K562 (cell line): ENCODE measurements around the gene TFAP2E. TPM values are rescaled to one million over a fixed set of nuclear protein-coding genes. Genes with fewer than 3 reads are reported as not detected.

Source experiments
- ATAC-seq: fragments of 200-7000 bp; cut with Tn5 transposase; 3 replicates; pipeline ENCODE4 v1.9.1; 2020; ENCODE audit warnings: moderate library complexity
- BruUV-seq: library from RNA; stranded (reverse); fragments of 400-500 nt; replicated peaks from 2 replicates; lab custom pipeline; 2021; lab: Mats Ljungman, UMichigan
- CTCF ChIA-PET: fragments of 300-600 bp; formaldehyde crosslinking; extraction: SDS; loops from one replicate; lab custom pipeline; 2021; ENCODE audit warnings: low intra/inter-chr PET ratio; lab: Yijun Ruan, JAX
- POLR2A ChIA-PET: fragments of 300-600, 350-650 bp; sonication (Branson Sonifier 250); formaldehyde crosslinking; extraction: SDS; loops from one replicate; lab custom pipeline; 2021; ENCODE audit warnings: antibody characterized with exemption, inconsistent platforms; lab: Yijun Ruan, JAX
- DNase-seq, 4 experiments: peaks; one replicate each; pipeline versions ENCODE4 v3.0.0 to v3.0.0-alpha.2; 2011 to 2018; ENCODE audit warnings: low spot score in 3 of 4, mixed read lengths in 3 of 4; ENCODE audit errors: extremely low read depth in 1 of 4
- FAIRE-seq: peaks from 2 replicates; lab custom pipeline; 2011; peaks lifted over from hg19 to GRCh38; lab: Jason Lieb, UNC
- H2AFZ ChIP-seq: 2 replicates; pipeline ENCODE4 v1.6.0; 2011; ENCODE audit warnings: low read depth, low read length, control low read depth, inconsistent platforms
- H3K27ac ChIP-seq: fragments of 200-600 bp; 3 replicates; pipeline ENCODE4 v1.8.0; 2011; ENCODE audit warnings: low read depth, mild to moderate bottlenecking, control low read depth, inconsistent platforms, low read length, moderate library complexity, mixed read lengths; ENCODE audit errors: extremely low read depth
- H3K27me3 ChIP-seq, 2 experiments: fragments of 300-600 bp in 1 of 2; 2 replicates in 1 of 2; 3 replicates in 1 of 2; pipeline versions ENCODE4 v1.6.0 to v1.8.0; 2011; ENCODE audit warnings: inconsistent platforms in 2 of 2, low read length in 2 of 2, mild to moderate bottlenecking in 1 of 2, mixed read lengths in 1 of 2, moderate library complexity in 1 of 2; ENCODE audit not compliant: control insufficient read depth in 2 of 2, insufficient read depth in 2 of 2
- H3K36me3 ChIP-seq: fragments of 300-600 bp; 3 replicates; pipeline ENCODE4 v1.8.0; 2011; ENCODE audit warnings: mild to moderate bottlenecking, low read length, inconsistent platforms; ENCODE audit not compliant: control insufficient read depth, insufficient read depth
- H3K4me1 ChIP-seq, 2 experiments: fragments of 200-600 bp in 1 of 2; replicated peaks in 1 of 2; 2 replicates in 1 of 2; 3 replicates in 1 of 2; pipeline versions ENCODE4 v1.5.1 to v1.8.0; 2011; ENCODE audit warnings: inconsistent platforms in 2 of 2, low read length in 2 of 2, mild to moderate bottlenecking in 1 of 2, mixed read lengths in 1 of 2, moderate library complexity in 1 of 2; ENCODE audit not compliant: control insufficient read depth in 2 of 2, insufficient read depth in 2 of 2
- H3K4me2 ChIP-seq: 2 replicates; pipeline ENCODE4 v1.6.1; 2011; ENCODE audit warnings: low read length, control low read depth, inconsistent platforms, mixed read lengths; ENCODE audit not compliant: insufficient read depth
- H3K4me3 ChIP-seq: fragments of 200-600 bp; sonication (generic), shearing (Covaris generic); 2 replicates; pipeline ENCODE4 v1.5.1; 2016; ENCODE audit warnings: control low read depth, inconsistent platforms
- H3K79me2 ChIP-seq: fragments of 200-600 bp; 3 replicates; pipeline ENCODE4 v1.8.0; 2011; ENCODE audit warnings: low read length, inconsistent platforms; ENCODE audit not compliant: control insufficient read depth, insufficient read depth
- H3K9ac ChIP-seq, 2 experiments: 2 replicates each; pipeline versions ENCODE4 v1.6.0 to v1.6.1; 2011; ENCODE audit warnings: low read depth in 2 of 2, low read length in 2 of 2, control low read depth in 1 of 2, inconsistent platforms in 1 of 2, mild to moderate bottlenecking in 1 of 2, mixed read lengths in 1 of 2; ENCODE audit not compliant: insufficient read depth in 1 of 2
- H3K9me1 ChIP-seq: one replicate; pipeline ENCODE4 v1.6.0; 2011; ENCODE audit warnings: inconsistent platforms, mild to moderate bottlenecking, low read length, moderate library complexity; ENCODE audit not compliant: control insufficient read depth, insufficient read depth
- H3K9me3 ChIP-seq: replicated peaks from 2 replicates; pipeline ENCODE4 v1.5.1; 2011; ENCODE audit warnings: low read depth, low read length, inconsistent platforms; ENCODE audit not compliant: control insufficient read depth, insufficient read depth
- H4K20me1 ChIP-seq: replicated peaks from 2 replicates; pipeline ENCODE4 v1.6.1; 2011; ENCODE audit warnings: low read length, inconsistent platforms, mixed read lengths; ENCODE audit not compliant: control insufficient read depth, insufficient read depth
- ASH1L ChIP-seq: fragments of 450-650 bp; IDR thresholded peaks from 2 replicates; pipeline ENCODE4 v1.6.1; 2018; ENCODE audit warnings: borderline replicate concordance, mild to moderate bottlenecking, low read depth; ENCODE audit not compliant: partially characterized antibody
- CSDE1 ChIP-seq, 2 experiments: fragments of 450-650 bp; IDR thresholded peaks; 2 replicates each; pipeline ENCODE4 v1.6.1; 2016; ENCODE audit warnings: mild to moderate bottlenecking in 1 of 2
- HDAC8 ChIP-seq: fragments of 450-650 bp; IDR thresholded peaks from 2 replicates; pipeline ENCODE4 v1.6.1; 2016; ENCODE audit warnings: mild to moderate bottlenecking, missing genetic modification characterization, moderate library complexity, missing compliant biosample characterization
- NCOA4 ChIP-seq: fragments of 450-650 bp; IDR thresholded peaks from 2 replicates; pipeline ENCODE4 v1.6.1; 2018; ENCODE audit warnings: mild to moderate bottlenecking; ENCODE audit not compliant: partially characterized antibody
- PML ChIP-seq: IDR thresholded peaks from 2 replicates; pipeline ENCODE4 v1.6.1; 2012; ENCODE audit warnings: low read length, inconsistent platforms
- SIN3A ChIP-seq, 2 experiments: fragments of 150-350 bp in 1 of 2; IDR thresholded peaks; 2 replicates each; pipeline ENCODE4 v1.6.1; 2011 to 2016; ENCODE audit warnings: borderline replicate concordance in 2 of 2, low read depth in 2 of 2, low read length in 2 of 2, mild to moderate bottlenecking in 2 of 2, moderate library complexity in 2 of 2; ENCODE audit not compliant: control insufficient read depth in 1 of 2
- TAF7 ChIP-seq: fragments of 450-650 bp; IDR thresholded peaks from 2 replicates; pipeline ENCODE4 v1.6.1; 2016; ENCODE audit warnings: missing genetic modification characterization, missing compliant biosample characterization
- TOE1 ChIP-seq, 2 experiments: fragments of 450-650 bp in 1 of 2; sonication (generic) in 1 of 2; formaldehyde crosslinking in 1 of 2; IDR thresholded peaks; 2 replicates each; pipeline versions ENCODE4 v1.7.1 to v1.8.0; 2016 to 2022; ENCODE audit warnings: borderline replicate concordance in 2 of 2, mild to moderate bottlenecking in 2 of 2, antibody characterized with exemption in 1 of 2, inconsistent platforms in 1 of 2, low read depth in 1 of 2, missing genetic modification reagents in 1 of 2, moderate library complexity in 1 of 2
- YY1 ChIP-seq, 3 experiments: IDR thresholded peaks; 2 replicates each; pipeline ENCODE4 v1.6.1; 2011; ENCODE audit warnings: low read length in 2 of 3, mild to moderate bottlenecking in 2 of 3, moderate library complexity in 2 of 3, borderline replicate concordance in 1 of 3, control low read depth in 1 of 3, low read depth in 1 of 3; ENCODE audit not compliant: insufficient read depth in 3 of 3, insufficient replicate concordance in 2 of 3, control insufficient read depth in 1 of 3, insufficient read length in 1 of 3; ENCODE audit errors: extremely low read depth in 1 of 3
- ZNF311 ChIP-seq: fragments of 250-450 bp; sonication (Bioruptor Pico); IDR thresholded peaks from 2 replicates; pipeline ENCODE4 v1.4.0; 2020; ENCODE audit warnings: mild to moderate bottlenecking, moderate library complexity
- ZNF444 ChIP-seq: fragments of 250-450 bp; sonication (Bioruptor Pico); IDR thresholded peaks from 2 replicates; pipeline ENCODE4 v1.4.0; 2020; ENCODE audit warnings: mild to moderate bottlenecking, moderate library complexity
- WGBS: fragments of 100-300 bp; shearing (Covaris generic); methylation state at CpG from one replicate; pipeline ENCODE4 v1.1.6; 2016; ENCODE audit warnings: low coverage, mixed read lengths; ENCODE audit not compliant: insufficient coverage; ENCODE audit errors: missing lambda C conversion rate; 5-methylcytosine and 5-hydroxymethylcytosine counted together
- in situ Hi-C: fragments of 300-500 bp; cut with MboI; formaldehyde crosslinking; loops from 4 replicates; pipeline ENCODE4 v1.15.0; 2018; ENCODE audit warnings: inconsistent platforms, mixed read lengths
- intact Hi-C: fragments of 100-400 bp; cut with micrococcal nuclease; formaldehyde crosslinking; loops from 2 replicates; pipeline ENCODE4 v1.14.2; 2022
- polyA plus RNA-seq, 8 experiments: library from polyadenylated mRNA; depleted of rRNA in 4 of 8; stranded (reverse) in 5 of 8; unstranded in 3 of 8; fragments of >200 nt; fragmentation: Nextera tagmentation in 2 of 8; fragmentation: Illumina TruSeq in 1 of 8; extraction: Ambion mirVana in 2 of 8; extraction: Trizol in 1 of 8; gene quantifications; 2 replicates each; pipeline versions ENCODE4 v1.2.1 to v1.2.3, GENCODE V29; 2011 to 2014; ENCODE audit warnings: inconsistent platforms in 1 of 8, missing spikeins in 1 of 8
- total RNA-seq, 7 experiments: library from RNA; depleted of rRNA in 6 of 7; stranded (reverse); fragments of >200 nt in 6 of 7; fragmentation: Illumina TruSeq in 2 of 7; extraction: Trizol in 2 of 7; gene quantifications; 2 replicates each; pipeline versions ENCODE4 v1.2.1 to v1.2.3, GENCODE V29; 2011 to 2021; ENCODE audit warnings: low replicate concordance in 1 of 7
- TF ChIP-seq, protein P1 (sequence below): fragments of 250-450 bp; sonication (Bioruptor Pico); IDR thresholded peaks from 2 replicates; pipeline ENCODE4 v1.8.0; 2022; ENCODE audit warnings: inconsistent platforms, mild to moderate bottlenecking, moderate library complexity, borderline replicate concordance
- TF ChIP-seq, protein P2 (sequence below): fragments of 450-650 bp; IDR thresholded peaks from 2 replicates; pipeline ENCODE4 v1.7.1; 2018; ENCODE audit warnings: mild to moderate bottlenecking, low read depth; ENCODE audit not compliant: partially characterized antibody
- TF ChIP-seq, protein P3 (sequence below): fragments of 450-650 bp; conservative IDR thresholded peaks from 2 replicates; pipeline ENCODE4 v1.6.1; 2016; ENCODE audit warnings: missing genetic modification characterization, low read depth, mild to moderate bottlenecking, missing compliant biosample characterization, moderate library complexity

The TFAP2E gene
- total and polyA plus RNA-seq, 9 of the 15 experiments (the other 6 are each of a cell fraction or from before 2014, with no cell fraction given): 0.03 to 0.11 (median 0.07) TPM; not detected in 4

DNA sequence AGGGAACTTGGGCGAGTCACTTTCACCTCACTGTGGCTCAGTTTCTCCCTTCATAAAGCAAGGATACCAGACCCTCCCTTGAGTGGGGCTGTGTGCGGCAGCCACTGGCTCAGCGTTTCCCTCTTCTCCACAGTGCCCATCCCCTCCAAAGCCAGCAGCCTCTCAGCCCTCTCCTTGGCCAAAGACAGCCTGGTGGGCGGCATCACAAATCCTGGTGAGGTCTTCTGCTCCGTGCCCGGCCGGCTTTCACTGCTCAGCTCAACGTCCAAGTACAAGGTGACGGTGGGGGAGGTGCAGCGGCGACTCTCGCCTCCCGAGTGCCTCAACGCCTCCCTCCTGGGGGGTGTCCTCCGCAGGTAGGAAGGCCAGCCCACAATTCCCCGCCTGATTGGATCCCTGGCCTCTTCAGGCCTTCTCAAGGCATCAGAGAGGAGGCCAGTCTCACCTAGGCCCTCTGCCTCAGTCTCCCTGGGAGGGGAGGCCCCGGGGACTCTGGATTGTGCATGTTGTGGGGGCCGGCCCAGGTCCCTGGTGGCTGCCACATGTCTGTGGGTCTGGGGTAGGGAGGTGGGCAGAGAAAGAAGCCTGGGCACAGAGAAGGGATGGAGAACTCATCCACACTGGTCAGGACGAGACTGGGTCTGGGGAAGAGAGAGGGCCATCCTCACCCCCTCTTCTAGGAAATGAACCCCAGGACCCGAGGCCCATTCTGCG, 15.2 kb downstream of the TFAP2E start:
- intact Hi-C loops (no loop called here), in situ Hi-C loops (no loop called here)
- H2AFZ ChIP-seq: no peak overlapping the region
- 46% methylated on average over 15 of the region's 21 CpGs for WGBS
- no TSS peak for BruUV-seq
- H3K27me3 ChIP-seq: no peaks in the 10 kb centered on the region
- no peak overlapping the region for H3K4me3 ChIP-seq
- peak; percentile 11; the same call in 2 of the 3 replicates for ATAC-seq
- ChIA-PET CTCF (no interaction called here), POLR2A (interaction anchor here (1.0 to 1.4 kb wide), 2 partner anchors 15 to 69 kb away, joined by 3 to 5 read pairs; no protein-coding TSS in a partner anchor)
- H3K9me3 ChIP-seq: no peaks in the 10 kb centered on the region
- H3K79me2 ChIP-seq: no peaks in the 10 kb centered on the region
- no peaks in the 10 kb centered on the region for H3K36me3 ChIP-seq
- FAIRE-seq: no peak
- no peak for DNase-seq
- H3K4me1 ChIP-seq: peaks cover 0 to 10% of the 10 kb centered on the region in 2 experiments; a peak in 2 of 5 replicates
- no peaks in the 10 kb centered on the region for H3K9me1 ChIP-seq
- no peak overlapping the region for H3K4me2 ChIP-seq
- no peak for TF ChIP-seq SIN3A (IDR thresholded peaks at IDR 0.05; ENCODE audit: borderline replicate concordance in 2 of 2, control insufficient read depth in 1 of 2, low read depth in 2 of 2, low read length in 2 of 2)
- TF ChIP-seq ZNF311 (CRISPR knock-in tag): no peak
- TF ChIP-seq, protein P1, sequence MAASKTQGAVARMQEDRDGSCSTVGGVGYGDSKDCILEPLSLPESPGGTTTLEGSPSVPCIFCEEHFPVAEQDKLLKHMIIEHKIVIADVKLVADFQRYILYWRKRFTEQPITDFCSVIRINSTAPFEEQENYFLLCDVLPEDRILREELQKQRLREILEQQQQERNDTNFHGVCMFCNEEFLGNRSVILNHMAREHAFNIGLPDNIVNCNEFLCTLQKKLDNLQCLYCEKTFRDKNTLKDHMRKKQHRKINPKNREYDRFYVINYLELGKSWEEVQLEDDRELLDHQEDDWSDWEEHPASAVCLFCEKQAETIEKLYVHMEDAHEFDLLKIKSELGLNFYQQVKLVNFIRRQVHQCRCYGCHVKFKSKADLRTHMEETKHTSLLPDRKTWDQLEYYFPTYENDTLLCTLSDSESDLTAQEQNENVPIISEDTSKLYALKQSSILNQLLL: no peak
- TF ChIP-seq ASH1L: no peak
- TF ChIP-seq, protein P2, sequence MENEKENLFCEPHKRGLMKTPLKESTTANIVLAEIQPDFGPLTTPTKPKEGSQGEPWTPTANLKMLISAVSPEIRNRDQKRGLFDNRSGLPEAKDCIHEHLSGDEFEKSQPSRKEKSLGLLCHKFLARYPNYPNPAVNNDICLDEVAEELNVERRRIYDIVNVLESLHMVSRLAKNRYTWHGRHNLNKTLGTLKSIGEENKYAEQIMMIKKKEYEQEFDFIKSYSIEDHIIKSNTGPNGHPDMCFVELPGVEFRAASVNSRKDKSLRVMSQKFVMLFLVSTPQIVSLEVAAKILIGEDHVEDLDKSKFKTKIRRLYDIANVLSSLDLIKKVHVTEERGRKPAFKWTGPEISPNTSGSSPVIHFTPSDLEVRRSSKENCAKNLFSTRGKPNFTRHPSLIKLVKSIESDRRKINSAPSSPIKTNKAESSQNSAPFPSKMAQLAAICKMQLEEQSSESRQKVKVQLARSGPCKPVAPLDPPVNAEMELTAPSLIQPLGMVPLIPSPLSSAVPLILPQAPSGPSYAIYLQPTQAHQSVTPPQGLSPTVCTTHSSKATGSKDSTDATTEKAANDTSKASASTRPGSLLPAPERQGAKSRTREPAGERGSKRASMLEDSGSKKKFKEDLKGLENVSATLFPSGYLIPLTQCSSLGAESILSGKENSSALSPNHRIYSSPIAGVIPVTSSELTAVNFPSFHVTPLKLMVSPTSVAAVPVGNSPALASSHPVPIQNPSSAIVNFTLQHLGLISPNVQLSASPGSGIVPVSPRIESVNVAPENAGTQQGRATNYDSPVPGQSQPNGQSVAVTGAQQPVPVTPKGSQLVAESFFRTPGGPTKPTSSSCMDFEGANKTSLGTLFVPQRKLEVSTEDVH: no peak
- no peak for TF ChIP-seq TOE1 (IDR thresholded peaks at IDR 0.05; ENCODE audit: borderline replicate concordance)
- no peak for TF ChIP-seq TOE1 (CRISPR knock-in tag; IDR thresholded peaks at IDR 0.05; ENCODE audit: borderline replicate concordance, low read depth)
- no peak for TF ChIP-seq ZNF444 (CRISPR knock-in tag)
- no peak for TF ChIP-seq TAF7 (tag)
- TF ChIP-seq, protein P3, sequence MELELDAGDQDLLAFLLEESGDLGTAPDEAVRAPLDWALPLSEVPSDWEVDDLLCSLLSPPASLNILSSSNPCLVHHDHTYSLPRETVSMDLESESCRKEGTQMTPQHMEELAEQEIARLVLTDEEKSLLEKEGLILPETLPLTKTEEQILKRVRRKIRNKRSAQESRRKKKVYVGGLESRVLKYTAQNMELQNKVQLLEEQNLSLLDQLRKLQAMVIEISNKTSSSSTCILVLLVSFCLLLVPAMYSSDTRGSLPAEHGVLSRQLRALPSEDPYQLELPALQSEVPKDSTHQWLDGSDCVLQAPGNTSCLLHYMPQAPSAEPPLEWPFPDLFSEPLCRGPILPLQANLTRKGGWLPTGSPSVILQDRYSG (tag): no peak
- no peak for TF ChIP-seq HDAC8 (tag)
- TF ChIP-seq NCOA4: no peak
- no peak for TF ChIP-seq CSDE1 (IDR thresholded peaks at IDR 0.05)
- TF ChIP-seq PML: no peak
- no peak for TF ChIP-seq YY1 (IDR thresholded peaks at IDR 0.05; ENCODE audit: borderline replicate concordance in 1 of 3, control insufficient read depth in 1 of 3, extremely low read depth in 1 of 3, insufficient read depth in 3 of 3, insufficient read length in 1 of 3, insufficient replicate concordance in 2 of 3, low read depth in 1 of 3, low read length in 2 of 3)
- H4K20me1 ChIP-seq: no peaks in the 10 kb centered on the region
- H3K9ac ChIP-seq: peak overlapping the region in 1 of 2 experiments; percentile 39; a peak in 1 of 4 replicates
- no peak overlapping the region for H3K27ac ChIP-seq
